Activated CD8-positive, alpha-beta memory T cell treated with anti-CD3 and anti-CD28 coated beads, Interleukin-2, amount 50 U/mL, for 24 hours (primary cell): ENCODE data around the gene DAB1.

Experiments
- DNase-seq: peaks from one replicate; pipeline ENCODE4 v3.0.0-alpha.2; 2020; ENCODE audit errors: extremely low read depth

DAB1 gene

GRCh38 chr1:56952501-56952900, 471.4 kb downstream of the DAB1 start:
- no peak for DNase-seq

GRCh38 chr1:56948403-56949023, 475.3 kb downstream of the DAB1 start:
- no peak for DNase-seq
